Caco-2 (cell line): ENCODE data around the gene GPBP1. TPM values are rescaled to one million over a fixed set of nuclear protein-coding genes. Genes with fewer than 3 reads are reported as not detected.

Experiments used
- BruUV-seq: library from RNA; stranded (reverse); fragments of 400-500 nt; replicated peaks from 2 replicates; lab custom pipeline; 2021; lab: Mats Ljungman, UMichigan
- CTCF ChIA-PET: fragments of 300-600 bp; sonication (Branson Sonifier 250); formaldehyde crosslinking; loops from one replicate; lab custom pipeline; 2022; ENCODE audit warnings: antibody characterized with exemption; lab: Charles Lee
- POLR2A ChIA-PET: fragments of 300-600 bp; sonication (Branson Sonifier 250); formaldehyde crosslinking; loops from one replicate; lab custom pipeline; 2022; ENCODE audit warnings: antibody characterized with exemption; lab: Charles Lee
- DNase-seq, 2 experiments: peaks; one replicate each; pipeline versions ENCODE4 v3.0.0 to v3.0.0-alpha.2; 2020 to 2022
- H3K27me3 ChIP-seq: replicated peaks from 2 replicates; pipeline ENCODE4 v1.6.0; 2011; ENCODE audit warnings: low read length; ENCODE audit not compliant: control insufficient read depth, insufficient read depth
- H3K36me3 ChIP-seq: 2 replicates; pipeline ENCODE4 v1.5.1; 2011; ENCODE audit warnings: low read length; ENCODE audit not compliant: control insufficient read depth, insufficient read depth
- H3K4me1 ChIP-seq: fragments of 250-450 bp; sonication (Bioruptor Pico); 2 replicates; pipeline ENCODE4 v1.5.1; 2020; ENCODE audit warnings: mild to moderate bottlenecking
- H3K4me3 ChIP-seq: 2 replicates; pipeline ENCODE4 v1.5.1; 2011; ENCODE audit warnings: low read depth, mild to moderate bottlenecking, control low read depth, low read length
- H3K9me3 ChIP-seq: fragments of 250-450 bp; sonication (Bioruptor Pico); 2 replicates; pipeline ENCODE4 v1.5.1; 2020; ENCODE audit warnings: mild to moderate bottlenecking, moderate library complexity
- H3K27ac Mint-ChIP-seq: one replicate; pipeline ENCODE4 v1.8.0; 2022; ENCODE audit warnings: mixed read lengths; ENCODE audit not compliant: unreplicated experiment
- H3K27me3 Mint-ChIP-seq: one replicate; pipeline ENCODE4 v1.8.0; 2022; ENCODE audit warnings: mixed read lengths; ENCODE audit not compliant: insufficient read depth, unreplicated experiment
- H3K36me3 Mint-ChIP-seq: one replicate; pipeline ENCODE4 v1.8.0; 2022; ENCODE audit warnings: mild to moderate bottlenecking, mixed read lengths; ENCODE audit not compliant: insufficient read depth, unreplicated experiment
- H3K4me1 Mint-ChIP-seq: one replicate; pipeline ENCODE4 v1.8.0; 2022; ENCODE audit warnings: low read depth, mixed read lengths; ENCODE audit not compliant: unreplicated experiment
- H3K4me3 Mint-ChIP-seq: one replicate; pipeline ENCODE4 v1.8.0; 2022; ENCODE audit warnings: mild to moderate bottlenecking, moderate library complexity, mixed read lengths; ENCODE audit not compliant: unreplicated experiment
- H3K9me3 Mint-ChIP-seq: one replicate; pipeline ENCODE4 v1.8.0; 2022; ENCODE audit warnings: mixed read lengths; ENCODE audit not compliant: unreplicated experiment
- CTCF ChIP-seq, 2 experiments: fragments of 200-600 bp in 1 of 2; IDR thresholded peaks; 1 replicate in 1 of 2; 2 replicates in 1 of 2; pipeline versions ENCODE4 v1.5.1 to v1.8.0; 2011 to 2022; ENCODE audit warnings: antibody characterized with exemption in 1 of 2, control low read depth in 1 of 2, inconsistent platforms in 1 of 2, low read depth in 1 of 2, low read length in 1 of 2, mild to moderate bottlenecking in 1 of 2, moderate library complexity in 1 of 2; ENCODE audit not compliant: insufficient read depth in 1 of 2, severe bottlenecking in 1 of 2, unreplicated experiment in 1 of 2
- intact Hi-C: fragments of 100-400 bp; cut with micrococcal nuclease; formaldehyde crosslinking; loops from one replicate; pipeline ENCODE4 v1.10.0; 2022; ENCODE audit not compliant: unreplicated experiment
- total RNA-seq: library from RNA; stranded (reverse); gene quantifications from 2 replicates; pipeline ENCODE4 v1.2.3, GENCODE V29; 2022

GPBP1 gene
- total RNA-seq, 1 experiment from 2014 or later: 100 TPM

GRCh38 chr5:57155033-57155432 is 18.8 kb upstream of the GPBP1 start:
- no peak for DNase-seq
- Mint-ChIP-seq H3K27ac (no peak overlapping the region), H3K36me3 (no peaks in the 10 kb centered on the region), H3K9me3 (peaks cover 19% of the 10 kb centered on the region), H3K4me1 (no peaks in the 10 kb centered on the region), H3K4me3 (no peak overlapping the region), H3K27me3 (no peaks in the 10 kb centered on the region)
- Histone ChIP-seq H3K36me3 (no peaks in the 10 kb centered on the region), H3K9me3 (peaks cover 7% of the 10 kb centered on the region; the same call in 1 of the 2 replicates), H3K4me3 (no peak overlapping the region), H3K27me3 (no peaks in the 10 kb centered on the region), H3K4me1 (no peaks in the 10 kb centered on the region)
- ChIA-PET CTCF (no interaction called here), POLR2A (interaction anchor here (0.5 to 0.6 kb wide), 2 partner anchors 210 to 321 kb away, joined by 3 read pairs; no protein-coding TSS in a partner anchor)
- intact Hi-C loops: no loop called here
- no TSS peak for BruUV-seq
- TF ChIP-seq CTCF (IDR thresholded peaks at IDR 0.05; ENCODE audit: insufficient read depth in 1 of 2, low read depth in 1 of 2, low read length in 1 of 2, severe bottlenecking in 1 of 2, unreplicated experiment in 1 of 2): no peak

- Mint-ChIP-seq H3K27ac (no peak overlapping the region), H3K9me3 (peaks cover 19% of the 10 kb centered on the region), H3K27me3 (no peaks in the 10 kb centered on the region), H3K36me3 (no peaks in the 10 kb centered on the region), H3K4me3 (no peak overlapping the region), H3K4me1 (no peaks in the 10 kb centered on the region)
- Histone ChIP-seq H3K27me3 (no peaks in the 10 kb centered on the region), H3K4me3 (no peak overlapping the region), H3K4me1 (no peaks in the 10 kb centered on the region), H3K36me3 (no peaks in the 10 kb centered on the region), H3K9me3 (peaks cover 7% of the 10 kb centered on the region; the same call in 1 of the 2 replicates)
- no peak for TF ChIP-seq CTCF (IDR thresholded peaks at IDR 0.05; ENCODE audit: insufficient read depth in 1 of 2, low read depth in 1 of 2, low read length in 1 of 2, severe bottlenecking in 1 of 2, unreplicated experiment in 1 of 2)
- no TSS peak for BruUV-seq
- POLR2A ChIA-PET: no interaction called here
- CTCF ChIA-PET: no interaction called here
- intact Hi-C loops: no loop called here
- no peak for DNase-seq
Measured at GRCh38 chr5:57157131-57157530, 16.7 kb upstream of the GPBP1 start.

GRCh38 chr5:57157666-57158065 is 16.2 kb upstream of the GPBP1 start:
- ChIA-PET CTCF (no interaction called here), POLR2A (no interaction called here)
- H3K27ac Mint-ChIP-seq: no peak overlapping the region
- no peak for DNase-seq
- Histone ChIP-seq H3K36me3 (no peaks in the 10 kb centered on the region), H3K4me1 (no peaks in the 10 kb centered on the region), H3K27me3 (no peaks in the 10 kb centered on the region), H3K4me3 (no peak overlapping the region), H3K9me3 (peaks cover 7% of the 10 kb centered on the region; the same call in 1 of the 2 replicates)
- no peaks in the 10 kb centered on the region for H3K36me3 Mint-ChIP-seq
- H3K27me3 Mint-ChIP-seq: no peaks in the 10 kb centered on the region
- H3K4me1 Mint-ChIP-seq: no peaks in the 10 kb centered on the region
- TF ChIP-seq CTCF (IDR thresholded peaks at IDR 0.05; ENCODE audit: insufficient read depth in 1 of 2, low read depth in 1 of 2, low read length in 1 of 2, severe bottlenecking in 1 of 2, unreplicated experiment in 1 of 2): no peak
- H3K4me3 Mint-ChIP-seq: no peak overlapping the region
- BruUV-seq: no TSS peak
- H3K9me3 Mint-ChIP-seq: peaks cover 19% of the 10 kb centered on the region
- intact Hi-C loops: no loop called here
